NOMO-1 (cell line): Measurements from ENCODE around the gene VPS37D.
A peak's percentile ranks its signal among the peaks of the same experiment; 100 is the strongest.
"Not testable (repeated sequence)": the region's sequence is repeated elsewhere in the genome, so short reads cannot be mapped to it uniquely, and the experiment has no call there.

Experiments used
- DNase-seq, 2 experiments: peaks; one replicate each; lab custom pipeline; 2025; ENCODE audit not compliant: unreplicated experiment in 2 of 2; lab: John Stamatoyannopoulos, UW

The VPS37D gene

GRCh38 chr7:73645643-73646174 is 21.9 kb upstream of the VPS37D start:
- DNase-seq: peak; percentile 54 to 86

GRCh38 chr7:73646785-73647724 is 20.6 kb upstream of the VPS37D start:
- DNase-seq: no peak

- DNase-seq: peak; percentile 58 to 67
These were observed 19.7 kb upstream of the VPS37D start for GRCh38 chr7:73647725-73648592.

- no peak for DNase-seq
These were observed 18.9 kb upstream of the VPS37D start for GRCh38 chr7:73648593-73649332.

- no peak for DNase-seq
These were observed 18.1 kb upstream of the VPS37D start for GRCh38 chr7:73649576-73649975.

- DNase-seq: no peak
These were observed 17.1 kb upstream of the VPS37D start for GRCh38 chr7:73650524-73650923.

GRCh38 chr7:73652541-73652949 is 15.1 kb upstream of the VPS37D start:
- DNase-seq: no peak

GRCh38 chr7:73655309-73655708 is 12.3 kb upstream of the VPS37D start:
- not testable (repeated sequence) for DNase-seq

GRCh38 chr7:73659983-73660382 is 7.6 kb upstream of the VPS37D start:
- DNase-seq: no peak

GRCh38 chr7:73660594-73660993 is 7.0 kb upstream of the VPS37D start:
- DNase-seq: not testable (repeated sequence)

- DNase-seq: no peak
These were observed 4.6 kb upstream of the VPS37D start for GRCh38 chr7:73663033-73663432.

GRCh38 chr7:73668103-73668885 is 663 bp downstream of the VPS37D start:
- DNase-seq: no peak

GRCh38 chr7:73668886-73669230 is 1.2 kb downstream of the VPS37D start:
- DNase-seq: no peak

- no peak for DNase-seq
These were observed 1.7 kb downstream of the VPS37D start for GRCh38 chr7:73669288-73669701.

- DNase-seq: no peak
These were observed 2.3 kb downstream of the VPS37D start for GRCh38 chr7:73669858-73670385.

- DNase-seq: no peak
These were observed 3.7 kb downstream of the VPS37D start for GRCh38 chr7:73671322-73671661.

GRCh38 chr7:73671857-73672445 is 4.3 kb downstream of the VPS37D start:
- DNase-seq: no peak

- DNase-seq: no peak
These were observed 7.0 kb downstream of the VPS37D start for GRCh38 chr7:73674468-73675124.

- not testable (repeated sequence) for DNase-seq
These were observed 8.4 kb downstream of the VPS37D start for GRCh38 chr7:73676062-73676461.
